Measurements from ENCODE around the gene TNIP3.
A peak's percentile ranks its signal among the peaks of the same experiment; 100 is the strongest.
"Not testable (repeated sequence)": the region's sequence is repeated elsewhere in the genome, so short reads cannot be mapped to it uniquely, and the experiment has no call there.

Gene TNIP3

GRCh38 chr4:121181493-121181892 is 17.4 kb upstream of the TNIP3 start:
- DNase-seq = no peak
- in situ Hi-C loops (cut with MboI; ENCODE audit: low pct_unique_long_range_greater_than_20kb, low sequenced_read_pairs) = no loop called here

- in situ Hi-C loops (cut with MboI; ENCODE audit: low pct_unique_long_range_greater_than_20kb, low sequenced_read_pairs) = no loop called here
- DNase-seq = no peak
Measured at GRCh38 chr4:121180558-121180957, 16.4 kb upstream of the TNIP3 start.

- DNase-seq = no peak
- in situ Hi-C loops (cut with MboI; ENCODE audit: low pct_unique_long_range_greater_than_20kb, low sequenced_read_pairs) = no loop called here
Measured at GRCh38 chr4:121177246-121178137, 13.4 kb upstream of the TNIP3 start.

GRCh38 chr4:121176082-121176934 is 12.2 kb upstream of the TNIP3 start:
- in situ Hi-C loops (cut with MboI; ENCODE audit: low pct_unique_long_range_greater_than_20kb, low sequenced_read_pairs) = no loop called here
- no peak for DNase-seq

GRCh38 chr4:121171477-121171876 is 7.4 kb upstream of the TNIP3 start:
- DNase-seq; in situ Hi-C loops (cut with MboI; ENCODE audit: low pct_unique_long_range_greater_than_20kb, low sequenced_read_pairs): not testable (repeated sequence)

- in situ Hi-C loops (cut with MboI; ENCODE audit: low pct_unique_long_range_greater_than_20kb, low sequenced_read_pairs) = no loop called here
- DNase-seq = no peak
Measured at GRCh38 chr4:121168446-121169281, 4.5 kb upstream of the TNIP3 start.

GRCh38 chr4:121166976-121167375 is 2.9 kb upstream of the TNIP3 start:
- in situ Hi-C loops (cut with MboI; ENCODE audit: low pct_unique_long_range_greater_than_20kb, low sequenced_read_pairs) = no loop called here
- no peak for DNase-seq

- in situ Hi-C loops (cut with MboI; ENCODE audit: low pct_unique_long_range_greater_than_20kb, low sequenced_read_pairs) = no loop called here
- DNase-seq = no peak
Measured at GRCh38 chr4:121165206-121165605, 1.1 kb upstream of the TNIP3 start.

- in situ Hi-C loops (cut with MboI; ENCODE audit: low pct_unique_long_range_greater_than_20kb, low sequenced_read_pairs) = no loop called here
- peak; percentile 25 for DNase-seq
Measured at GRCh38 chr4:121156822-121157769, 7.0 kb downstream of the TNIP3 start.

GRCh38 chr4:121155893-121156292 is 8.2 kb downstream of the TNIP3 start:
- in situ Hi-C loops (cut with MboI; ENCODE audit: low pct_unique_long_range_greater_than_20kb, low sequenced_read_pairs) = no loop called here
- DNase-seq = no peak

- peak; percentile 60 for DNase-seq
- in situ Hi-C loops (cut with MboI; ENCODE audit: low pct_unique_long_range_greater_than_20kb, low sequenced_read_pairs) = no loop called here
Measured at GRCh38 chr4:121154103-121154515, 10.0 kb downstream of the TNIP3 start.

GRCh38 chr4:121151942-121152341 is 12.2 kb downstream of the TNIP3 start:
- no peak for DNase-seq
- in situ Hi-C loops (cut with MboI; ENCODE audit: low pct_unique_long_range_greater_than_20kb, low sequenced_read_pairs) = no loop called here

GRCh38 chr4:121150486-121150885 is 13.6 kb downstream of the TNIP3 start:
- DNase-seq = no peak
- in situ Hi-C loops (cut with MboI; ENCODE audit: low pct_unique_long_range_greater_than_20kb, low sequenced_read_pairs) = no loop called here

- in situ Hi-C loops (cut with MboI; ENCODE audit: low pct_unique_long_range_greater_than_20kb, low sequenced_read_pairs) = no loop called here
- no peak for DNase-seq
Measured at GRCh38 chr4:121150003-121150402, 14.1 kb downstream of the TNIP3 start.

- DNase-seq = no peak
- in situ Hi-C loops (cut with MboI; ENCODE audit: low pct_unique_long_range_greater_than_20kb, low sequenced_read_pairs) = no loop called here
Measured at GRCh38 chr4:121148621-121149020, 15.5 kb downstream of the TNIP3 start.

- in situ Hi-C loops (cut with MboI; ENCODE audit: low pct_unique_long_range_greater_than_20kb, low sequenced_read_pairs) = no loop called here
- DNase-seq = no peak
Measured at GRCh38 chr4:121148000-121148399, 16.1 kb downstream of the TNIP3 start.

- in situ Hi-C loops (cut with MboI; ENCODE audit: low pct_unique_long_range_greater_than_20kb, low sequenced_read_pairs) = no loop called here
- DNase-seq = no peak
Measured at GRCh38 chr4:121146530-121146929, 17.6 kb downstream of the TNIP3 start.

- in situ Hi-C loops (cut with MboI; ENCODE audit: low pct_unique_long_range_greater_than_20kb, low sequenced_read_pairs) = no loop called here
Measured at GRCh38 chr4:121145430-121145829, 18.7 kb downstream of the TNIP3 start.

More at GRCh38 chr4:121145430-121145829, 18.7 kb downstream of the TNIP3 start:
- DNase-seq = no peak
